CD8-positive, alpha-beta memory T cell (primary cell): ENCODE measurements around the gene C12orf54. TPM values are rescaled to one million over a fixed set of nuclear protein-coding genes. Genes with fewer than 3 reads are reported as not detected.

ENCODE experiments used
- CTCF ChIA-PET: fragments of 350-600 bp; sonication (Branson Sonifier 250); formaldehyde crosslinking; loops from one replicate; lab custom pipeline; 2021; ENCODE audit warnings: antibody characterized with exemption; lab: Charles Lee
- POLR2A ChIA-PET: fragments of 350-600 bp; sonication (Branson Sonifier 250); formaldehyde crosslinking; loops from one replicate; lab custom pipeline; 2021; ENCODE audit warnings: antibody characterized with exemption; lab: Charles Lee
- DNase-seq, 5 donors: peaks; one replicate each; pipeline versions ENCODE4 v3.0.0 to v3.0.0-alpha.2; 2020 to 2022; ENCODE audit warnings: mixed read lengths in 1 of 5
- H3K27ac ChIP-seq: one replicate; pipeline ENCODE4 v1.7.0; 2013; ENCODE audit warnings: low read depth, mild to moderate bottlenecking, low read length, moderate library complexity
- H3K27me3 ChIP-seq: 2 replicates; pipeline ENCODE4 v1.7.0; 2013; ENCODE audit warnings: low read length, mild to moderate bottlenecking; ENCODE audit not compliant: insufficient read depth, poor library complexity, severe bottlenecking
- H3K36me3 ChIP-seq: 2 replicates; pipeline ENCODE4 v1.7.0; 2013; ENCODE audit warnings: mild to moderate bottlenecking, low read length, moderate library complexity; ENCODE audit not compliant: insufficient read depth
- H3K4me1 ChIP-seq: 2 replicates; pipeline ENCODE4 v1.7.0; 2013; ENCODE audit warnings: mild to moderate bottlenecking, low read length, moderate library complexity; ENCODE audit not compliant: insufficient read depth
- H3K4me3 ChIP-seq: 2 replicates; pipeline ENCODE4 v1.7.0; 2013; ENCODE audit warnings: mild to moderate bottlenecking, low read length
- H3K9me3 ChIP-seq: 2 replicates; pipeline ENCODE4 v1.7.0; 2013; ENCODE audit warnings: mild to moderate bottlenecking, low read length
- H3K27ac Mint-ChIP-seq, 8 donors: one replicate each; pipeline ENCODE4 v1.8.0; 2020 to 2021; ENCODE audit warnings: mixed read lengths in 8 of 8, mild to moderate bottlenecking in 6 of 8, inconsistent platforms in 3 of 8, moderate library complexity in 3 of 8
- H3K27me3 Mint-ChIP-seq, 2 donors: one replicate each; pipeline ENCODE4 v1.8.0; 2020 to 2021; ENCODE audit warnings: mixed read lengths in 2 of 2, mild to moderate bottlenecking in 1 of 2, moderate library complexity in 1 of 2
- H3K36me3 Mint-ChIP-seq, 3 donors: one replicate each; pipeline ENCODE4 v1.8.0; 2020 to 2021; ENCODE audit warnings: mixed read lengths in 3 of 3, inconsistent platforms in 1 of 3, mild to moderate bottlenecking in 1 of 3
- H3K4me1 Mint-ChIP-seq, 3 donors: one replicate each; pipeline ENCODE4 v1.8.0; 2020 to 2021; ENCODE audit warnings: mixed read lengths in 3 of 3, inconsistent platforms in 1 of 3, mild to moderate bottlenecking in 1 of 3
- H3K4me3 Mint-ChIP-seq, 7 donors: one replicate each; pipeline ENCODE4 v1.8.0; 2020 to 2021; ENCODE audit warnings: mixed read lengths in 7 of 7, mild to moderate bottlenecking in 6 of 7, moderate library complexity in 4 of 7, inconsistent platforms in 2 of 7
- H3K9me3 Mint-ChIP-seq, 5 donors: one replicate each; pipeline ENCODE4 v1.8.0; 2020 to 2022; ENCODE audit warnings: mixed read lengths in 5 of 5, mild to moderate bottlenecking in 3 of 5, moderate library complexity in 2 of 5, inconsistent platforms in 1 of 5
- polyA plus RNA-seq: library from polyadenylated mRNA; unstranded; fragments of 300-500 nt; fragmentation: Illumina TruSeq; gene quantifications from one replicate; pipeline ENCODE4 v1.2.3, GENCODE V29; 2021
- total RNA-seq, 2 experiments: library from RNA; stranded (reverse); gene quantifications; one replicate each; pipeline ENCODE4 v1.2.3, GENCODE V29; 2021

C12orf54 gene
- total and polyA plus RNA-seq, 3 experiments from 2014 or later = not detected

- no peaks in the 10 kb centered on the region for H3K4me1 ChIP-seq
- no peaks in the 10 kb centered on the region for H3K27me3 ChIP-seq
- no peaks in the 10 kb centered on the region for H3K36me3 Mint-ChIP-seq
- no peak overlapping the region for H3K27ac Mint-ChIP-seq
- no peak overlapping the region for H3K27ac ChIP-seq
- peaks cover 17 to 25% of the 10 kb centered on the region in 2 donors for H3K27me3 Mint-ChIP-seq
- H3K9me3 Mint-ChIP-seq = peaks cover 0 to 9% (median 5%) of the 10 kb centered on the region in 5 donors
- CTCF ChIA-PET = interaction anchor here (0.7 to 1.2 kb wide), 2 partner anchors 66 to 72 kb away, joined by 3 to 4 read pairs; no protein-coding TSS in a partner anchor
- H3K36me3 ChIP-seq = no peaks in the 10 kb centered on the region
- H3K4me1 Mint-ChIP-seq = no peaks in the 10 kb centered on the region
- DNase-seq = no peak
- POLR2A ChIA-PET = no interaction called here
- no peaks in the 10 kb centered on the region for H3K9me3 ChIP-seq
- H3K4me3 ChIP-seq = no peak overlapping the region
- no peak overlapping the region for H3K4me3 Mint-ChIP-seq
These were observed 63.7 kb downstream of the C12orf54 start for GRCh38 chr12:48545833-48546469.

Other genes starting within 250 kb of the C12orf54 start
- 10 to 100 TPM; 10.6 to 13.4 TPM for gene ZNF641, start 131.6 kb upstream of the C12orf54 start, total RNA-seq
- gene ZNF641, start 131.6 kb upstream of the C12orf54 start, polyA plus RNA-seq = 16.3 TPM
- gene ANP32D, start 9.9 kb upstream of the C12orf54 start, total RNA-seq = not detected
- not detected for gene ANP32D, start 9.9 kb upstream of the C12orf54 start, polyA plus RNA-seq
- gene OR8S1, start 43.1 kb downstream of the C12orf54 start, total RNA-seq = not detected
- not detected for gene OR8S1, start 43.1 kb downstream of the C12orf54 start, polyA plus RNA-seq
- not detected for gene LALBA, start 87.5 kb downstream of the C12orf54 start, total RNA-seq
- gene LALBA, start 87.5 kb downstream of the C12orf54 start, polyA plus RNA-seq = not detected
- 10 to 100 TPM; 58.7 to 60.3 TPM for gene KANSL2, start 199.7 kb downstream of the C12orf54 start, total RNA-seq
- gene KANSL2, start 199.7 kb downstream of the C12orf54 start, polyA plus RNA-seq = 34.3 TPM
- 10 to 100 TPM; 59.1 to 66.4 TPM for gene CCNT1, start 234.2 kb downstream of the C12orf54 start, total RNA-seq
- gene CCNT1, start 234.2 kb downstream of the C12orf54 start, polyA plus RNA-seq = 12.9 TPM